GM18505 (cell line): ENCODE measurements around the gene ABCA4.

Experiments used
- ATAC-seq: cut with Tn5 transposase; IDR thresholded peaks from one replicate; pipeline ENCODE4 v1.9.1; 2021; ENCODE audit not compliant: unreplicated experiment
- POLR2A ChIP-seq: IDR thresholded peaks from 4 replicates; pipeline ENCODE4 v1.6.1; 2011; ENCODE audit warnings: borderline replicate concordance; ENCODE audit not compliant: insufficient read depth, insufficient read length; ENCODE audit errors: extremely low read depth

ABCA4 gene

GRCh38 chr1:94101613-94102525 is 19.1 kb downstream of the ABCA4 start:
- no peak for ATAC-seq
- no peak for TF ChIP-seq POLR2A

- no peak for TF ChIP-seq POLR2A
- no peak for ATAC-seq
Measured at GRCh38 chr1:94100785-94101612, 19.9 kb downstream of the ABCA4 start.

- no peak for ATAC-seq
Measured at GRCh38 chr1:94100129-94100784, 20.7 kb downstream of the ABCA4 start.

GRCh38 chr1:94099303-94099702 is 21.6 kb downstream of the ABCA4 start:
- TF ChIP-seq POLR2A = no peak
- no peak for ATAC-seq

More at GRCh38 chr1:94100129-94100784, 20.7 kb downstream of the ABCA4 start:
- TF ChIP-seq POLR2A = no peak

- ATAC-seq = no peak
- no peak for TF ChIP-seq POLR2A
Measured at GRCh38 chr1:94098585-94099111, 22.3 kb downstream of the ABCA4 start.

GRCh38 chr1:94096797-94097549 is 24.0 kb downstream of the ABCA4 start:
- TF ChIP-seq POLR2A = no peak
- ATAC-seq = no peak

GRCh38 chr1:94095744-94096469 is 25.0 kb downstream of the ABCA4 start:
- TF ChIP-seq POLR2A = no peak
- no peak for ATAC-seq

GRCh38 chr1:94095112-94095637 is 25.8 kb downstream of the ABCA4 start:
- no peak for ATAC-seq
- TF ChIP-seq POLR2A = no peak

GRCh38 chr1:94094469-94095111 is 26.4 kb downstream of the ABCA4 start:
- no peak for TF ChIP-seq POLR2A
- ATAC-seq = no peak

- no peak for ATAC-seq
- TF ChIP-seq POLR2A = no peak
Measured at GRCh38 chr1:94093996-94094395, 27.0 kb downstream of the ABCA4 start.

GRCh38 chr1:94093396-94093795 is 27.6 kb downstream of the ABCA4 start:
- no peak for TF ChIP-seq POLR2A

More at GRCh38 chr1:94093396-94093795, 27.6 kb downstream of the ABCA4 start:
- ATAC-seq = no peak
